Measurements from ENCODE around the gene ZBTB7C.

DNA sequence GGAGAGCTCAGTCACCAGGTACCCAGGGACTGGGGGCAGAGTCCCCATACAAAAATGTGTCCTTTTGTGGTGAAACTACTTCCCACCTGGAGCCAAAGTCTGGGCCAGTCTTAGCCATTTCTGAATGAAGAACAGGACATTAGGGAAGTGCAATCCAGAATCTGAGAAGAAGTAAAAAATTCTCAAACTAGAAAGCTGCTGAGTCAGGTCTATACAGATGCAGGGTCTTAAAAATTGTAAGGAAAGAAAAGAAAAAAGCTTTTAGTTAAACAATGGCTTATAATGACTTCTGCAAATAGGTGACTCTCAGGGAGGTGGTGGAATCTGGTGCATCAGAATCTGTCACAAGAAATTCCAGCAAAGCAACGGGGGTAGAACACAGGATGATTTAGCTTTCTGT, 13.5 kb downstream of the ZBTB7C start:
- TF ChIP-seq, protein P1, sequence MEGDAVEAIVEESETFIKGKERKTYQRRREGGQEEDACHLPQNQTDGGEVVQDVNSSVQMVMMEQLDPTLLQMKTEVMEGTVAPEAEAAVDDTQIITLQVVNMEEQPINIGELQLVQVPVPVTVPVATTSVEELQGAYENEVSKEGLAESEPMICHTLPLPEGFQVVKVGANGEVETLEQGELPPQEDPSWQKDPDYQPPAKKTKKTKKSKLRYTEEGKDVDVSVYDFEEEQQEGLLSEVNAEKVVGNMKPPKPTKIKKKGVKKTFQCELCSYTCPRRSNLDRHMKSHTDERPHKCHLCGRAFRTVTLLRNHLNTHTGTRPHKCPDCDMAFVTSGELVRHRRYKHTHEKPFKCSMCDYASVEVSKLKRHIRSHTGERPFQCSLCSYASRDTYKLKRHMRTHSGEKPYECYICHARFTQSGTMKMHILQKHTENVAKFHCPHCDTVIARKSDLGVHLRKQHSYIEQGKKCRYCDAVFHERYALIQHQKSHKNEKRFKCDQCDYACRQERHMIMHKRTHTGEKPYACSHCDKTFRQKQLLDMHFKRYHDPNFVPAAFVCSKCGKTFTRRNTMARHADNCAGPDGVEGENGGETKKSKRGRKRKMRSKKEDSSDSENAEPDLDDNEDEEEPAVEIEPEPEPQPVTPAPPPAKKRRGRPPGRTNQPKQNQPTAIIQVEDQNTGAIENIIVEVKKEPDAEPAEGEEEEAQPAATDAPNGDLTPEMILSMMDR (IDR thresholded peaks at IDR 0.05), result no peak
- TF ChIP-seq POLR2A (IDR thresholded peaks at IDR 0.05) (no peak), POLR2AphosphoS5 (IDR thresholded peaks at IDR 0.05) (no peak)
